ENCODE data around the gene SCGB1C2. TPM values are rescaled to one million over a fixed set of nuclear protein-coding genes. Genes with fewer than 3 reads are reported as not detected.

The SCGB1C2 gene
- total RNA-seq, 1 experiment from 2014 or later = not detected

DNA sequence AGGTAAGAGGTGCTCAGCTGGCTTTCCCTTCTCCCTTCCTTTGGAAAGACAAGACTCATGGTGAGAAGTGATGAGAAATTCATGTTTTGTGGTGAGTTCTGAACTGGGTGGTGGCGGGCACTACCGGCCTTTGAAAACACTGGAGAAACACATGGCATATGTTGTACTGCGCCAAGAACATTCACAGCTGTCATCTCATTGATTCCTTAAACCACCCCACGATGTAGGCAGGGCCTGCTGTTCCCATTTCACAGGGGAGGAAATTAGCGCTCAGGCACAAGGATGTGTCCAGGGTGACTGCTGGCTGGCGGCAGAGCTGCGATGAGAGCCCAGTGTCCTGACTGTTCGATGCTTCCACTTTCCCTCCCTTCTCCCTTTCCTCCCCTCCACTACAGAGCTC, 45.7 kb downstream of the SCGB1C2 start:
- Histone ChIP-seq H2AK5ac (ENCODE audit: insufficient read length, low read length) (no peak overlapping the region), H2BK12ac (ENCODE audit: insufficient read length, low read depth, low read length) (no peak overlapping the region), H3K23ac (ENCODE audit: insufficient read length, low read depth, low read length) (no peak overlapping the region), H3K9me3 (ENCODE audit: control insufficient read depth, low read depth, low read length) (no peaks in the 10 kb centered on the region), H3K9ac (ENCODE audit: extremely low read depth, insufficient read length, low read length) (no peak overlapping the region), H3K79me1 (ENCODE audit: insufficient read depth, low read depth, low read length, poor library complexity, severe bottlenecking) (no peaks in the 10 kb centered on the region), H4K8ac (replicated peaks; ENCODE audit: insufficient read length, low read depth, low read length) (no peak overlapping the region), H4K20me1 (ENCODE audit: control insufficient read depth, insufficient read depth, insufficient read length) (no peaks in the 10 kb centered on the region), H3K4me2 (ENCODE audit: insufficient read depth, insufficient read length, low read length) (no peak overlapping the region), H2BK5ac (ENCODE audit: insufficient read length, low read length) (no peak overlapping the region), H4K5ac (ENCODE audit: insufficient read length, low read depth, low read length) (no peak overlapping the region), H3K27me3 (ENCODE audit: insufficient read depth, low read length) (peaks cover 11% of the 10 kb centered on the region; the same call in 1 of the 2 replicates), H3K79me2 (ENCODE audit: insufficient read depth, low read length) (no peaks in the 10 kb centered on the region), H3K23me2 (ENCODE audit: insufficient read length, low read depth, low read length, poor library complexity, severe bottlenecking) (peaks cover 4% of the 10 kb centered on the region), H3K14ac (ENCODE audit: insufficient read depth, low read length) (no peak overlapping the region), H3K18ac (ENCODE audit: insufficient read length, low read depth, low read length) (no peak overlapping the region), H2BK20ac (ENCODE audit: low read depth, low read length, poor library complexity, severe bottlenecking) (no peak overlapping the region), H3K56ac (ENCODE audit: insufficient read length, low read depth, low read length) (no peak overlapping the region), H3K4ac (ENCODE audit: low read depth, low read length) (no peak overlapping the region), H2BK120ac (ENCODE audit: low read depth, low read length, poor library complexity, severe bottlenecking) (no peak overlapping the region), H3T11ph (ENCODE audit: low read length) (no peak overlapping the region), H4K91ac (ENCODE audit: insufficient read length, low read depth, low read length) (no peak overlapping the region), H3K4me1 (ENCODE audit: insufficient read depth, low read length) (no peaks in the 10 kb centered on the region), H3K27ac (ENCODE audit: insufficient read length, low read depth, low read length) (no peak overlapping the region), H2AFZ (ENCODE audit: low read length) (no peak overlapping the region), H2BK15ac (ENCODE audit: low read depth, low read length) (no peak overlapping the region)
- TF ChIP-seq, protein P1, sequence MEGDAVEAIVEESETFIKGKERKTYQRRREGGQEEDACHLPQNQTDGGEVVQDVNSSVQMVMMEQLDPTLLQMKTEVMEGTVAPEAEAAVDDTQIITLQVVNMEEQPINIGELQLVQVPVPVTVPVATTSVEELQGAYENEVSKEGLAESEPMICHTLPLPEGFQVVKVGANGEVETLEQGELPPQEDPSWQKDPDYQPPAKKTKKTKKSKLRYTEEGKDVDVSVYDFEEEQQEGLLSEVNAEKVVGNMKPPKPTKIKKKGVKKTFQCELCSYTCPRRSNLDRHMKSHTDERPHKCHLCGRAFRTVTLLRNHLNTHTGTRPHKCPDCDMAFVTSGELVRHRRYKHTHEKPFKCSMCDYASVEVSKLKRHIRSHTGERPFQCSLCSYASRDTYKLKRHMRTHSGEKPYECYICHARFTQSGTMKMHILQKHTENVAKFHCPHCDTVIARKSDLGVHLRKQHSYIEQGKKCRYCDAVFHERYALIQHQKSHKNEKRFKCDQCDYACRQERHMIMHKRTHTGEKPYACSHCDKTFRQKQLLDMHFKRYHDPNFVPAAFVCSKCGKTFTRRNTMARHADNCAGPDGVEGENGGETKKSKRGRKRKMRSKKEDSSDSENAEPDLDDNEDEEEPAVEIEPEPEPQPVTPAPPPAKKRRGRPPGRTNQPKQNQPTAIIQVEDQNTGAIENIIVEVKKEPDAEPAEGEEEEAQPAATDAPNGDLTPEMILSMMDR (conservative IDR thresholded peaks at IDR 0.05) = no peak
- Mint-ChIP-seq H3K4me1 (peaks cover 17 to 27% of the 10 kb centered on the region in 2 experiments), H3K27ac (no peak overlapping the region), H3K36me3 (ENCODE audit: insufficient read depth in 1 of 3, low read depth in 3 of 3) (no peaks in the 10 kb centered on the region; a peak in 1 of 7 replicates), H3K27me3 (ENCODE audit: low read depth) (peaks cover 74% of the 10 kb centered on the region), H3K9me3 (no peaks in the 10 kb centered on the region; a peak in 1 of 5 replicates), H3K4me3 (no peak overlapping the region)
- WGBS (ENCODE audit: extremely low coverage, insufficient read length, low lambda C conversion rate) = no CpG with 5 or more reads among the region's 8 CpGs
- no peak for DNase-seq
